Measurements from ENCODE around the gene TMIGD3. TPM values are rescaled to one million over a fixed set of nuclear protein-coding genes. Genes with fewer than 3 reads are reported as not detected.

The TMIGD3 gene
- total and polyA plus RNA-seq, 4 donors: 1.6 to 34.6 (median 4.1) TPM

GRCh38 chr1:111496398-111496797 lies 7.0 kb downstream of the TMIGD3 start:
- Histone ChIP-seq H3K27ac (ENCODE audit: low read depth in 1 of 2, low read length in 1 of 2) (no peak overlapping the region), H3K27me3 (ENCODE audit: control insufficient read depth in 3 of 3, insufficient read depth in 3 of 3, low read length in 2 of 3) (no peaks in the 10 kb centered on the region), H3K4me3 (no peak overlapping the region), H3K4me1 (ENCODE audit: control insufficient read depth in 5 of 5, insufficient read depth in 5 of 5, low read length in 5 of 5) (no peaks in the 10 kb centered on the region), H3K36me3 (ENCODE audit: control insufficient read depth in 4 of 4, insufficient read depth in 4 of 4, low read length in 4 of 4) (no peaks in the 10 kb centered on the region), H3K9ac (ENCODE audit: insufficient read depth in 1 of 2, low read length in 2 of 2) (no peak overlapping the region), H3K9me3 (ENCODE audit: control insufficient read depth in 4 of 4, insufficient read depth in 3 of 4, low read length in 3 of 4) (no peaks in the 10 kb centered on the region)
- no peak for DNase-seq
- no peak for ATAC-seq (ENCODE audit: insufficient read depth, low FRiP score)
- no peak for TF ChIP-seq CTCF (IDR thresholded peaks at IDR 0.05; ENCODE audit: control extremely low read depth, extremely low read depth)
- 89 to 92% methylated on average over 4 of the region's 4 CpGs for WGBS, 2 donors

GRCh38 chr1:111491070-111491469 lies 12.4 kb downstream of the TMIGD3 start:
- Histone ChIP-seq H3K4me1 (ENCODE audit: control insufficient read depth in 5 of 5, insufficient read depth in 5 of 5, low read length in 5 of 5) (peaks cover 0 to 2% (median 0%) of the 10 kb centered on the region in 5 donors), H3K9me3 (ENCODE audit: control insufficient read depth in 4 of 4, insufficient read depth in 3 of 4, low read length in 3 of 4) (no peaks in the 10 kb centered on the region), H3K4me3 (no peak overlapping the region), H3K27me3 (ENCODE audit: control insufficient read depth in 3 of 3, insufficient read depth in 3 of 3, low read length in 2 of 3) (no peaks in the 10 kb centered on the region), H3K27ac (ENCODE audit: low read depth in 1 of 2, low read length in 1 of 2) (peak overlapping the region in 1 of 2 donors; percentile 1), H3K36me3 (ENCODE audit: control insufficient read depth in 4 of 4, insufficient read depth in 4 of 4, low read length in 4 of 4) (no peaks in the 10 kb centered on the region), H3K9ac (ENCODE audit: insufficient read depth in 1 of 2, low read length in 2 of 2) (no peak overlapping the region)
- DNase-seq (no peak), ATAC-seq (ENCODE audit: insufficient read depth, low FRiP score) (no peak)
- WGBS, 2 donors: 85 to 90% methylated on average over 7 of the region's 7 CpGs
- no peak for TF ChIP-seq CTCF (IDR thresholded peaks at IDR 0.05; ENCODE audit: control extremely low read depth, extremely low read depth)

GRCh38 chr1:111490220-111490619 lies 13.2 kb downstream of the TMIGD3 start:
- no peak overlapping the region for H3K9ac ChIP-seq (ENCODE audit: insufficient read depth in 1 of 2, low read length in 2 of 2)
- ATAC-seq (ENCODE audit: insufficient read depth, low FRiP score): no peak
- no peak for TF ChIP-seq CTCF (IDR thresholded peaks at IDR 0.05; ENCODE audit: control extremely low read depth, extremely low read depth)
- peaks cover 0 to 2% (median 0%) of the 10 kb centered on the region in 5 donors for H3K4me1 ChIP-seq (ENCODE audit: control insufficient read depth in 5 of 5, insufficient read depth in 5 of 5, low read length in 5 of 5)
- DNase-seq: no peak
- H3K4me3 ChIP-seq: no peak overlapping the region
- H3K27me3 ChIP-seq (ENCODE audit: control insufficient read depth in 3 of 3, insufficient read depth in 3 of 3, low read length in 2 of 3): no peaks in the 10 kb centered on the region
- peak overlapping the region in 1 of 2 donors; percentile 49 for H3K27ac ChIP-seq (ENCODE audit: low read depth in 1 of 2, low read length in 1 of 2)
- no peaks in the 10 kb centered on the region for H3K36me3 ChIP-seq (ENCODE audit: control insufficient read depth in 4 of 4, insufficient read depth in 4 of 4, low read length in 4 of 4)
- 83 to 90% methylated on average over 4 of the region's 4 CpGs for WGBS, 2 donors
- no peaks in the 10 kb centered on the region for H3K9me3 ChIP-seq (ENCODE audit: control insufficient read depth in 4 of 4, insufficient read depth in 3 of 4, low read length in 3 of 4)

- H3K9me3 ChIP-seq (ENCODE audit: control insufficient read depth in 4 of 4, insufficient read depth in 3 of 4, low read length in 3 of 4): no peaks in the 10 kb centered on the region
- no peaks in the 10 kb centered on the region for H3K36me3 ChIP-seq (ENCODE audit: control insufficient read depth in 4 of 4, insufficient read depth in 4 of 4, low read length in 4 of 4)
- 28 to 61% methylated on average over 4 of the region's 4 CpGs for WGBS, 2 donors
- H3K4me1 ChIP-seq (ENCODE audit: control insufficient read depth in 5 of 5, insufficient read depth in 5 of 5, low read length in 5 of 5): peaks cover 0 to 2% (median 0%) of the 10 kb centered on the region in 5 donors
- peak overlapping the region in 1 of 2 donors; percentile 80 for H3K27ac ChIP-seq (ENCODE audit: low read depth in 1 of 2, low read length in 1 of 2)
- peak; percentile 46 for ATAC-seq (ENCODE audit: insufficient read depth, low FRiP score)
- no peak overlapping the region for H3K9ac ChIP-seq (ENCODE audit: insufficient read depth in 1 of 2, low read length in 2 of 2)
- TF ChIP-seq CTCF (IDR thresholded peaks at IDR 0.05; ENCODE audit: control extremely low read depth, extremely low read depth): no peak
- H3K27me3 ChIP-seq (ENCODE audit: control insufficient read depth in 3 of 3, insufficient read depth in 3 of 3, low read length in 2 of 3): no peaks in the 10 kb centered on the region
- no peak for DNase-seq
- H3K4me3 ChIP-seq: no peak overlapping the region
These were observed 13.8 kb downstream of the TMIGD3 start for GRCh38 chr1:111489604-111490003.

All from lung (tissue), 12 donors.